ENCODE results near the gene CEP68. TPM values are rescaled to one million over a fixed set of nuclear protein-coding genes. Genes with fewer than 3 reads are reported as not detected.

Gene CEP68
- total and polyA plus RNA-seq, 12 donors: 5.6 to 19.3 (median 10.7) TPM

GRCh38 chr2:65103013-65103715, 46.9 kb downstream of the CEP68 start:
- intact Hi-C loops (cut with DNase I): no loop called here
- 37 to 48% (median 46%) methylated on average over 6 of the region's 6 CpGs for WGBS, 4 donors
- H3K9me3 ChIP-seq (replicated peaks in 1 of 3): no peaks in the 10 kb centered on the region
- peaks cover 19 to 37% of the 10 kb centered on the region in 2 donors for H3K4me1 ChIP-seq (replicated peaks in 1 of 2)
- no peak overlapping the region for H3K4me3 ChIP-seq
- peak overlapping the region in 3 of 5 donors; percentile 4 to 36 (median 18) for H3K27ac ChIP-seq
- DNase-seq: peak in 3 of 7 donors; percentile 39 to 63 (median 48)
- TF ChIP-seq POLR2A (IDR thresholded peaks at IDR 0.05): no peak
- TF ChIP-seq, protein P1, sequence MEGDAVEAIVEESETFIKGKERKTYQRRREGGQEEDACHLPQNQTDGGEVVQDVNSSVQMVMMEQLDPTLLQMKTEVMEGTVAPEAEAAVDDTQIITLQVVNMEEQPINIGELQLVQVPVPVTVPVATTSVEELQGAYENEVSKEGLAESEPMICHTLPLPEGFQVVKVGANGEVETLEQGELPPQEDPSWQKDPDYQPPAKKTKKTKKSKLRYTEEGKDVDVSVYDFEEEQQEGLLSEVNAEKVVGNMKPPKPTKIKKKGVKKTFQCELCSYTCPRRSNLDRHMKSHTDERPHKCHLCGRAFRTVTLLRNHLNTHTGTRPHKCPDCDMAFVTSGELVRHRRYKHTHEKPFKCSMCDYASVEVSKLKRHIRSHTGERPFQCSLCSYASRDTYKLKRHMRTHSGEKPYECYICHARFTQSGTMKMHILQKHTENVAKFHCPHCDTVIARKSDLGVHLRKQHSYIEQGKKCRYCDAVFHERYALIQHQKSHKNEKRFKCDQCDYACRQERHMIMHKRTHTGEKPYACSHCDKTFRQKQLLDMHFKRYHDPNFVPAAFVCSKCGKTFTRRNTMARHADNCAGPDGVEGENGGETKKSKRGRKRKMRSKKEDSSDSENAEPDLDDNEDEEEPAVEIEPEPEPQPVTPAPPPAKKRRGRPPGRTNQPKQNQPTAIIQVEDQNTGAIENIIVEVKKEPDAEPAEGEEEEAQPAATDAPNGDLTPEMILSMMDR (IDR thresholded peaks at IDR 0.05): no peak
- peaks cover 0 to 24% of the 10 kb centered on the region in 2 donors for H3K36me3 ChIP-seq (replicated peaks in 1 of 2)
- H3K27me3 ChIP-seq: no peaks in the 10 kb centered on the region

DNA sequence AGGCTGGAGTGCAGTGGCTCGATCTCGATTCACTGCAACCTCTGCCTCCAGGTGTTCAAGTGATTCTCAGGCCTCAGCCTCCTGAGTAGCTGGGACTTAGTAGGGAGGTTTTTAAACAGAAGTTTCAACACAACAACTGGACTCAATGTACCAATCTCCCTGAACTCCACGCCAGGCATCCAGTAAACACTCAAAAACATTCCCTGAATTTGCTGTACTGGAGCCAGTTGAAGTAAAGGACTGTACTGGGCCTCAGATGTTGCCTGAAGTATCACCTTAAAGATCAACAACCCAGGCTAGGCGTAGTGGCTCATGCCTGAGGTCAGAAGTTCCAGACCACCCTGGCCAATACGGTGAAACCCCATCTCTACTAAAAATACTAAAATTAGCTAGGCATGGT, 51.3 kb downstream of the CEP68 start:
- DNase-seq: no peak
- Histone ChIP-seq H3K4me3 (no peak overlapping the region), H3K9me3 (replicated peaks in 1 of 3) (no peaks in the 10 kb centered on the region), H3K36me3 (replicated peaks in 1 of 2) (peaks cover 0 to 5% of the 10 kb centered on the region in 2 donors), H3K27ac (peak overlapping the region in 1 of 5 donors; percentile 13), H3K27me3 (no peaks in the 10 kb centered on the region), H3K4me1 (replicated peaks in 1 of 2) (peaks cover 5 to 21% of the 10 kb centered on the region in 2 donors)
- intact Hi-C loops (cut with DNase I): no loop called here
- 94 to 100% (median 98%) methylated on average over 1 to 5 of the region's 5 CpGs for WGBS, 4 donors
- TF ChIP-seq POLR2A (IDR thresholded peaks at IDR 0.05): no peak
- TF ChIP-seq, protein P1 (IDR thresholded peaks at IDR 0.05): no peak

DNA sequence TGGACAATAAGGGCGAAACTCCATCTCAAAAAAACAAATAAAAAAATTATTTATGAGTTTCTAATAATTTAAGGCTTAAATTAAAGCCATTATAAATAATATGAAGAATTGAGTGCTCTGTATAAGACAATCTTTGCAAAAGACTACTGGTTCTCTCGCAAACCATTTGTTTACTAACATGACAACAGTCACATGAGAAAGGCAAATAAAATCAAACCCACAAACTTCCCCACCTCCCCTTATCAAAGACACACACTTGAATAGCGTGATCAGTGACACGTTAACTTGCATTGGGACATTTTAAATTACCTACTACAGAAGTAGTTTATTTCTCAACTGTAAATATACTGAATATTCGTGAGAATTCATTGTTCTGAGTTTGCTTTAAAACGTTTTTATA, 52.6 kb downstream of the CEP68 start:
- H3K4me1 ChIP-seq (replicated peaks in 1 of 2): peaks cover 0 to 21% of the 10 kb centered on the region in 2 donors
- no peaks in the 10 kb centered on the region for H3K27me3 ChIP-seq
- 85 to 89% (median 86%) methylated on average over 6 of the region's 6 CpGs for WGBS, 4 donors
- H3K9me3 ChIP-seq (replicated peaks in 1 of 3): no peaks in the 10 kb centered on the region
- TF ChIP-seq POLR2A (IDR thresholded peaks at IDR 0.05): no peak
- TF ChIP-seq, protein P1 (IDR thresholded peaks at IDR 0.05): no peak
- no peak overlapping the region for H3K4me3 ChIP-seq
- intact Hi-C loops (cut with DNase I): no loop called here
- no peak overlapping the region for H3K27ac ChIP-seq
- no peak for DNase-seq
- H3K36me3 ChIP-seq (replicated peaks in 1 of 2): no peaks in the 10 kb centered on the region

DNA sequence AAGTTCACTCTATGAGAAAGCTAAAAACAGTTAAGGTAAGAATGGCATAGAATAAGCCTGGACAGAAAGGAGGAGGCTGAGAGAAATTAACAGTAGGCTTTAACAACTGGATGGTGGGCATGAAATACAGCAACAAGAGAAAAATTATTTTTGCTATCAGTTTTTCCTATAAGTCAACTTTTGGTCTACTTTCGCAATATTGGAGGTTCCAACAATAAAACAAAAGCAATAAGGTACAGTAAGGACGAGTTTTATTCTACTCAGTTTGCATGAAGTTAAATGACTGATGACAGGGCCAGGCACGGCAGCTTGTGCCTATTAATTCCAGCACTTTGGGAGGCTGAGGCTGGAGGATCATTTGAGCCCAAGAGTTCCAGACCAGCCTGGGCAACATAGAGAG, 56.4 kb downstream of the CEP68 start:
- Histone ChIP-seq H3K4me1 (replicated peaks in 1 of 2) (peaks cover 0 to 46% of the 10 kb centered on the region in 2 donors), H3K27ac (no peak overlapping the region), H3K9me3 (replicated peaks in 1 of 3) (no peaks in the 10 kb centered on the region), H3K4me3 (no peak overlapping the region), H3K36me3 (replicated peaks in 1 of 2) (no peaks in the 10 kb centered on the region), H3K27me3 (no peaks in the 10 kb centered on the region)
- TF ChIP-seq, protein P1 (IDR thresholded peaks at IDR 0.05): no peak
- TF ChIP-seq POLR2A (IDR thresholded peaks at IDR 0.05): no peak
- DNase-seq: peak in 1 of 7 donors; percentile 1
- WGBS, 4 donors: 41 to 45% (median 43%) methylated on average over 3 of the region's 3 CpGs
- intact Hi-C loops (cut with DNase I): no loop called here
